IMR-90 (cell line): ENCODE data around the gene SLC6A13. TPM values are rescaled to one million over a fixed set of nuclear protein-coding genes. Genes with fewer than 3 reads are reported as not detected.

Experiments used
- ATAC-seq: fragments of 200-7000 bp; cut with Tn5 transposase; 2 replicates; pipeline ENCODE4 v1.9.1; 2020; ENCODE audit warnings: low read depth, mild to moderate bottlenecking, moderate library complexity
- BruUV-seq: library from RNA; stranded (reverse); fragments of 400-500 nt; replicated peaks from 2 replicates; lab custom pipeline; 2021; lab: Mats Ljungman, UMichigan
- CTCF ChIA-PET: fragments of 300-600 bp; formaldehyde crosslinking; extraction: SDS; loops from one replicate; lab custom pipeline; 2021; ENCODE audit warnings: antibody characterized with exemption; lab: Yijun Ruan, JAX
- POLR2A ChIA-PET: fragments of 300-600 bp; sonication (Branson Sonifier 250); formaldehyde crosslinking; loops from one replicate; lab custom pipeline; 2022; ENCODE audit warnings: antibody characterized with exemption; ENCODE audit not compliant: unreplicated experiment; lab: Charles Lee
- DNase-seq: peaks from one replicate; pipeline ENCODE4 v3.0.0; 2013
- H2AFZ ChIP-seq: replicated peaks from 2 replicates; pipeline ENCODE3; 2013; ENCODE audit warnings: low read length, mild to moderate bottlenecking; ENCODE audit not compliant: poor library complexity
- H2AK5ac ChIP-seq: 2 replicates; pipeline ENCODE4 v1.6.1; 2013; ENCODE audit warnings: low read depth, low read length, inconsistent platforms
- H2AK9ac ChIP-seq: replicated peaks from 2 replicates; pipeline ENCODE3; 2013; ENCODE audit warnings: mild to moderate bottlenecking, low read depth, low read length, moderate library complexity; ENCODE audit not compliant: poor library complexity
- H2BK120ac ChIP-seq: 2 replicates; pipeline ENCODE4 v1.6.1; 2013; ENCODE audit warnings: low read depth, low read length, inconsistent platforms
- H2BK15ac ChIP-seq: 3 replicates; pipeline ENCODE4 v1.6.1; 2013; ENCODE audit warnings: low read depth, low read length, inconsistent platforms
- H2BK20ac ChIP-seq: 2 replicates; pipeline ENCODE4 v1.6.1; 2013; ENCODE audit warnings: low read depth, mild to moderate bottlenecking, inconsistent platforms, low read length, moderate library complexity
- H2BK5ac ChIP-seq: 2 replicates; pipeline ENCODE4 v1.6.1; 2013; ENCODE audit warnings: mild to moderate bottlenecking, low read depth, low read length, inconsistent platforms; ENCODE audit not compliant: poor library complexity, severe bottlenecking
- H3K14ac ChIP-seq: replicated peaks from 2 replicates; pipeline ENCODE4 v1.6.1; 2013; ENCODE audit warnings: low read depth, low read length, inconsistent platforms
- H3K18ac ChIP-seq: 2 replicates; pipeline ENCODE4 v1.6.1; 2013; ENCODE audit warnings: low read depth, low read length, control low read depth
- H3K23ac ChIP-seq: 2 replicates; pipeline ENCODE4 v1.6.1; 2013; ENCODE audit warnings: low read depth, low read length, inconsistent platforms
- H3K27ac ChIP-seq: 2 replicates; pipeline ENCODE4 v1.5.1; 2013; ENCODE audit warnings: mild to moderate bottlenecking, control low read depth, low read length; ENCODE audit not compliant: insufficient read depth
- H3K27me3 ChIP-seq: 2 replicates; pipeline ENCODE4 v1.6.1; 2013; ENCODE audit warnings: low read length; ENCODE audit not compliant: control insufficient read depth, insufficient read depth
- H3K36me3 ChIP-seq: 2 replicates; pipeline ENCODE4 v1.6.1; 2013; ENCODE audit warnings: low read length, mixed read lengths; ENCODE audit not compliant: control insufficient read depth, insufficient read depth
- H3K4ac ChIP-seq: 2 replicates; pipeline ENCODE4 v1.6.1; 2013; ENCODE audit warnings: low read depth, low read length, inconsistent platforms
- H3K4me1 ChIP-seq: 2 replicates; pipeline ENCODE4 v1.6.1; 2013; ENCODE audit warnings: low read length, mixed read lengths; ENCODE audit not compliant: control insufficient read depth, insufficient read depth
- H3K4me2 ChIP-seq: 2 replicates; pipeline ENCODE4 v1.6.1; 2013; ENCODE audit warnings: low read depth, mild to moderate bottlenecking, control low read depth, low read length, moderate library complexity
- H3K4me3 ChIP-seq: 2 replicates; pipeline ENCODE4 v1.5.1; 2013; ENCODE audit warnings: low read depth, mild to moderate bottlenecking, control low read depth, low read length, moderate library complexity; ENCODE audit not compliant: insufficient read depth
- H3K56ac ChIP-seq: 2 replicates; pipeline ENCODE4 v1.6.1; 2013; ENCODE audit warnings: low read length, inconsistent platforms; ENCODE audit not compliant: insufficient read depth; ENCODE audit errors: extremely low read depth
- H3K79me1 ChIP-seq, 2 experiments: 2 replicates each; pipeline ENCODE4 v1.6.1; 2013; ENCODE audit warnings: low read length in 2 of 2, inconsistent platforms in 1 of 2, low read depth in 1 of 2
- H3K9ac ChIP-seq: 2 replicates; pipeline ENCODE4 v1.6.1; 2013; ENCODE audit warnings: low read depth, low read length, control low read depth
- H3K9me1 ChIP-seq: 2 replicates; pipeline ENCODE4 v1.6.1; 2013; ENCODE audit warnings: low read length, inconsistent platforms; ENCODE audit not compliant: insufficient read depth
- H3K9me3 ChIP-seq: 2 replicates; pipeline ENCODE4 v1.6.1; 2013; ENCODE audit warnings: low read length; ENCODE audit not compliant: control insufficient read depth, insufficient read depth
- H4K20me1 ChIP-seq: 2 replicates; pipeline ENCODE4 v1.6.1; 2013; ENCODE audit warnings: low read length, inconsistent platforms; ENCODE audit not compliant: insufficient read depth
- H4K5ac ChIP-seq: 2 replicates; pipeline ENCODE4 v1.6.1; 2013; ENCODE audit warnings: mild to moderate bottlenecking, low read depth, low read length, control low read depth
- H4K8ac ChIP-seq, 2 experiments: 2 replicates each; pipeline ENCODE4 v1.6.1; 2013; ENCODE audit warnings: low read depth in 2 of 2, low read length in 2 of 2, control low read depth in 1 of 2, inconsistent platforms in 1 of 2
- H4K91ac ChIP-seq: 2 replicates; pipeline ENCODE4 v1.6.1; 2013; ENCODE audit warnings: low read depth, low read length, inconsistent platforms; ENCODE audit not compliant: insufficient read depth
- CHD1 ChIP-seq: IDR thresholded peaks from 2 replicates; pipeline ENCODE4 v1.6.1; 2012; ENCODE audit warnings: low read depth, low read length, improper control_type of control experiment
- MAZ ChIP-seq: IDR thresholded peaks from 2 replicates; pipeline ENCODE4 v1.6.1; 2012; ENCODE audit warnings: low read depth, mild to moderate bottlenecking, low read length, improper control_type of control experiment, moderate library complexity, borderline replicate concordance
- RAD21 ChIP-seq: IDR thresholded peaks from 2 replicates; pipeline ENCODE4 v1.6.1; 2012; ENCODE audit warnings: low read length, improper control_type of control experiment
- SMC3 ChIP-seq: fragments of 150-350 bp; IDR thresholded peaks from 2 replicates; pipeline ENCODE4 v1.6.1; 2016; ENCODE audit warnings: low read depth, mild to moderate bottlenecking, antibody characterized with exemption, low read length, moderate library complexity
- WGBS, 2 experiments: methylation state at CpG; one replicate each; pipeline versions ENCODE4 v1.1.5 to v1.1.7; 2013; ENCODE audit warnings: missing lambda C conversion rate in 2 of 2; ENCODE audit not compliant: insufficient read length in 1 of 2; ENCODE audit errors: extremely low coverage in 2 of 2; 5-methylcytosine and 5-hydroxymethylcytosine counted together
- dilution Hi-C: fragments of 300-500 bp; cut with HindIII; formaldehyde crosslinking; loops from one replicate; pipeline ENCODE4 v1.14.3; 2018; ENCODE audit warnings: low sequenced_read_pairs; ENCODE audit not compliant: unreplicated experiment
- in situ Hi-C: fragments of 300-500 bp; cut with MboI; formaldehyde crosslinking; loops from 3 replicates; pipeline ENCODE4 v1.14.3; 2019; ENCODE audit warnings: low sequenced_read_pairs, inconsistent platforms, mixed read lengths
- intact Hi-C: fragments of 100-400 bp; cut with micrococcal nuclease; formaldehyde crosslinking; loops from 2 replicates; pipeline ENCODE4 v1.10.0; 2022
- polyA plus RNA-seq, 3 experiments: library from polyadenylated mRNA; depleted of rRNA; stranded (reverse); fragments of >200 nt; gene quantifications; 2 replicates each; pipeline ENCODE4 v1.2.3, GENCODE V29; 2012; ENCODE audit warnings: low replicate concordance in 1 of 3
- total RNA-seq: library from RNA; depleted of rRNA; stranded (reverse); fragments of >200 nt; gene quantifications from 2 replicates; pipeline ENCODE4 v1.2.3, GENCODE V29; 2012
- TF ChIP-seq, protein P1 (sequence below): conservative IDR thresholded peaks from 2 replicates; pipeline ENCODE4 v1.5.1; 2012; ENCODE audit warnings: mild to moderate bottlenecking, low read depth, low read length, improper control_type of control experiment

The SLC6A13 gene
- total and polyA plus RNA-seq, 2 of the 4 experiments (the other 2 are of a cell fraction), result under 0.01 to 0.10 TPM

DNA sequence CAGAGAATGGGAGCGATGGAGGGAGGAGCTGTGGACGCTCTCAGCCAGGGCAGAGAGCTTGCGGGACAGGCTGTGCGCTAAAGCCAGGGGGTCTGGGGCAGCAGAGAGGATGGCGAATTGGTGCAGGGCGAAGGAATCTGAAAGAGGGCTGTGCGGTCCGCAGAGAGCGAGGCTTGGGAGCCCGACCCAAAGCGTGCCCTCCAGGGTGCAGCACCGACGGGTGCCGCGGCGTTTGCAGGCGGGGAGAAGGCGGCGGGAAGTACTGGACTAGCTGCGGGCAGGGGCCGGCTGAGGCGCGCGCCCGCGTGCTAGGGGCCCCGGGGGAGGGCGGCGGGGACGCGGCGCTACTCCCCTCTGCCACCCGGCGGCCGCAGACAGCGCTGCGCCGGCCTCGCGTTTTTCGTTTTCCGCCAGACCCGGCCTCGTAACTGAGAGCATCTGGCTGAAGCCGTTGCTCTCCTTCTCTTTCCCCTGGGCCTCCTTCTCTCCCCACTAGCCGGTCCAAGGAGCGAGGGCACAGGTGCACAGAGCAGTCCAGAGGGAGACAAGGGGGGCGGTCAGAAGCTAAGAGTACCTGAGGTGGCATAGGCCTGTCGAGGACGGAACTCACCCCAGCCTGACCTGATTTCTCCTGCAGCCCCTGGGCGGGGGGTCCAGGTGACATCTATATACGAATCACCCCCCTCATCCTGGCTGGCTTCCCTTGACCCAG, 73.6 kb downstream of the SLC6A13 start:
- Histone ChIP-seq H3K4ac (peak overlapping the region; percentile 53; the same call in 1 of the 2 replicates), H3K4me1 (0 out of 2 replicates have a peak, but pooled peaks cover 2% of the 10 kb centered on the region), H2BK120ac (no peak overlapping the region), H2AK5ac (no peak overlapping the region), H2AK9ac (peak overlapping the region; percentile 69), H3K9me1 (no peaks in the 10 kb centered on the region), H3K4me3 (peak overlapping the region; percentile 46), H2AFZ (peak overlapping the region; percentile 92), H2BK15ac (no peak overlapping the region), H4K20me1 (no peaks in the 10 kb centered on the region), H3K4me2 (peak overlapping the region; percentile 89), H4K91ac (no peak overlapping the region), H3K18ac (no peak overlapping the region), H4K8ac (peak overlapping the region in 1 of 2 experiments; percentile 78; a peak in 1 of 4 replicates), H3K56ac (no peak overlapping the region), H3K79me1 (no peaks in the 10 kb centered on the region), H3K27me3 (peaks cover 34% of the 10 kb centered on the region), H3K23ac (no peak overlapping the region), H3K9ac (peak overlapping the region; percentile 50), H3K27ac (no peak overlapping the region), H4K5ac (peak overlapping the region; percentile 16; the same call in 1 of the 2 replicates), H3K9me3 (peaks cover 2% of the 10 kb centered on the region; the same call in 1 of the 2 replicates), H2BK5ac (no peak overlapping the region), H3K36me3 (no peaks in the 10 kb centered on the region), H3K14ac (no peak overlapping the region), H2BK20ac (no peak overlapping the region)
- no TSS peak for BruUV-seq
- DNase-seq (peak; percentile 45), ATAC-seq (peak; percentile 98)
- ChIA-PET POLR2A (no interaction called here), CTCF (interaction anchor here (1.2 kb wide), 1 partner anchor 9 kb away, joined by 3 read pairs; no protein-coding TSS in a partner anchor)
- intact Hi-C loops, result no loop called here
- 9% methylated on average over 38 of the region's 52 CpGs; no CpG with 5 or more reads in 1 of the 2 experiments for WGBS, 2 experiments
- dilution Hi-C loops, result no loop called here
- in situ Hi-C loops, result no loop called here
- TF ChIP-seq, protein P1, sequence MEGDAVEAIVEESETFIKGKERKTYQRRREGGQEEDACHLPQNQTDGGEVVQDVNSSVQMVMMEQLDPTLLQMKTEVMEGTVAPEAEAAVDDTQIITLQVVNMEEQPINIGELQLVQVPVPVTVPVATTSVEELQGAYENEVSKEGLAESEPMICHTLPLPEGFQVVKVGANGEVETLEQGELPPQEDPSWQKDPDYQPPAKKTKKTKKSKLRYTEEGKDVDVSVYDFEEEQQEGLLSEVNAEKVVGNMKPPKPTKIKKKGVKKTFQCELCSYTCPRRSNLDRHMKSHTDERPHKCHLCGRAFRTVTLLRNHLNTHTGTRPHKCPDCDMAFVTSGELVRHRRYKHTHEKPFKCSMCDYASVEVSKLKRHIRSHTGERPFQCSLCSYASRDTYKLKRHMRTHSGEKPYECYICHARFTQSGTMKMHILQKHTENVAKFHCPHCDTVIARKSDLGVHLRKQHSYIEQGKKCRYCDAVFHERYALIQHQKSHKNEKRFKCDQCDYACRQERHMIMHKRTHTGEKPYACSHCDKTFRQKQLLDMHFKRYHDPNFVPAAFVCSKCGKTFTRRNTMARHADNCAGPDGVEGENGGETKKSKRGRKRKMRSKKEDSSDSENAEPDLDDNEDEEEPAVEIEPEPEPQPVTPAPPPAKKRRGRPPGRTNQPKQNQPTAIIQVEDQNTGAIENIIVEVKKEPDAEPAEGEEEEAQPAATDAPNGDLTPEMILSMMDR, result peak; percentile 85
- TF ChIP-seq CHD1, result no peak
- TF ChIP-seq SMC3, result peak; percentile 78
- peak; percentile 80; the same call in 1 of the 2 replicates for TF ChIP-seq MAZ
- peak; percentile 71 for TF ChIP-seq RAD21
